WTC11 (cell line): Measurements from ENCODE around the gene ZCCHC24. TPM values are rescaled to one million over a fixed set of nuclear protein-coding genes. Genes with fewer than 3 reads are reported as not detected.

Experiments used
- ATAC-seq: fragments of 200-7000 bp; cut with Tn5 transposase; 2 replicates; pipeline ENCODE4 v1.10.0; 2021; ENCODE audit warnings: mild to moderate bottlenecking, moderate library complexity
- CTCF ChIA-PET: fragments of 300-600 bp; sonication (Branson Sonifier 250); formaldehyde crosslinking; loops from one replicate; lab custom pipeline; 2021; ENCODE audit warnings: antibody characterized with exemption; lab: Charles Lee
- POLR2A ChIA-PET: fragments of 350-600 bp; sonication (Branson Sonifier 250); formaldehyde crosslinking; loops from one replicate; lab custom pipeline; 2021; ENCODE audit warnings: antibody characterized with exemption; lab: Charles Lee
- DNase-seq: peaks from one replicate; pipeline ENCODE4 v3.0.0; 2021; ENCODE audit warnings: low spot score
- H3K27ac Mint-ChIP-seq: 2 replicates; pipeline ENCODE4 v1.8.0; 2021; ENCODE audit warnings: mixed read lengths
- H3K27me3 Mint-ChIP-seq: 2 replicates; pipeline ENCODE4 v1.8.0; 2021; ENCODE audit warnings: low read depth, mild to moderate bottlenecking, moderate library complexity, mixed read lengths
- H3K36me3 Mint-ChIP-seq: 2 replicates; pipeline ENCODE4 v1.8.0; 2021; ENCODE audit warnings: mixed read lengths
- H3K4me1 Mint-ChIP-seq: 2 replicates; pipeline ENCODE4 v1.8.0; 2022; ENCODE audit warnings: mixed read lengths
- H3K4me3 Mint-ChIP-seq: 2 replicates; pipeline ENCODE4 v1.8.0; 2021; ENCODE audit warnings: mild to moderate bottlenecking, moderate library complexity, mixed read lengths
- H3K9me3 Mint-ChIP-seq: 2 replicates; pipeline ENCODE4 v1.8.0; 2021; ENCODE audit warnings: mixed read lengths
- EMX1 ChIP-seq: fragments of 250-450 bp; sonication (Bioruptor Pico); IDR thresholded peaks from 2 replicates; pipeline ENCODE4 v1.8.0; 2021; ENCODE audit warnings: mild to moderate bottlenecking
- ESRRA ChIP-seq: sonication (generic); formaldehyde crosslinking; IDR thresholded peaks from 2 replicates; pipeline ENCODE4 v1.8.1; 2022; ENCODE audit warnings: mild to moderate bottlenecking, missing genetic modification reagents, borderline replicate concordance
- FOXP1 ChIP-seq: sonication (generic); formaldehyde crosslinking; IDR thresholded peaks from 2 replicates; pipeline ENCODE4 v1.8.0; 2022; ENCODE audit warnings: missing genetic modification reagents, mild to moderate bottlenecking, moderate library complexity, borderline replicate concordance
- IRF2 ChIP-seq: sonication (generic); formaldehyde crosslinking; IDR thresholded peaks from 2 replicates; pipeline ENCODE4 v1.8.0; 2022; ENCODE audit warnings: low read depth, missing genetic modification reagents, borderline replicate concordance
- JAZF1 ChIP-seq: fragments of 250-450 bp; sonication (Bioruptor Pico); IDR thresholded peaks from 2 replicates; pipeline ENCODE4 v1.9.0; 2021; ENCODE audit warnings: moderate library complexity, mild to moderate bottlenecking, inconsistent platforms
- JUN ChIP-seq: sonication (generic); formaldehyde crosslinking; IDR thresholded peaks from 2 replicates; pipeline ENCODE4 v1.8.0; 2023; ENCODE audit warnings: mild to moderate bottlenecking, missing genetic modification reagents
- MXD4 ChIP-seq: fragments of 250-450 bp; sonication (Bioruptor Pico); IDR thresholded peaks from 2 replicates; pipeline ENCODE4 v1.8.0; 2021; ENCODE audit warnings: mild to moderate bottlenecking, moderate library complexity, borderline replicate concordance
- NFATC4 ChIP-seq: fragments of 250-450 bp; sonication (Bioruptor Pico); IDR thresholded peaks from 2 replicates; pipeline ENCODE4 v1.9.0; 2021; ENCODE audit warnings: mild to moderate bottlenecking
- NFE2L1 ChIP-seq: sonication (generic); formaldehyde crosslinking; IDR thresholded peaks from 2 replicates; pipeline ENCODE4 v1.8.1; 2023; ENCODE audit warnings: missing genetic modification reagents
- NFYB ChIP-seq: sonication (generic); formaldehyde crosslinking; conservative IDR thresholded peaks from 2 replicates; pipeline ENCODE4 v1.8.0; 2022; ENCODE audit warnings: low read depth, missing genetic modification reagents
- NR1H2 ChIP-seq: sonication (generic); formaldehyde crosslinking; IDR thresholded peaks from 2 replicates; pipeline ENCODE4 v1.9.0; 2021; ENCODE audit warnings: mild to moderate bottlenecking, moderate library complexity, missing genetic modification reagents
- NR3C1 ChIP-seq: sonication (generic); formaldehyde crosslinking; conservative IDR thresholded peaks from 2 replicates; pipeline ENCODE4 v1.8.1; 2023; ENCODE audit warnings: low read depth, mild to moderate bottlenecking, missing genetic modification reagents
- RELA ChIP-seq: sonication (generic); formaldehyde crosslinking; IDR thresholded peaks from 2 replicates; pipeline ENCODE4 v1.8.1; 2022; ENCODE audit warnings: missing genetic modification reagents, mild to moderate bottlenecking, borderline replicate concordance
- SMAD3 ChIP-seq: sonication (generic); formaldehyde crosslinking; IDR thresholded peaks from 2 replicates; pipeline ENCODE4 v1.8.0; 2022; ENCODE audit warnings: missing genetic modification reagents, mild to moderate bottlenecking, borderline replicate concordance
- SOX15 ChIP-seq: fragments of 250-450 bp; sonication (Bioruptor Pico); IDR thresholded peaks from 2 replicates; pipeline ENCODE4 v1.9.0; 2021; ENCODE audit warnings: mild to moderate bottlenecking
- TCF7 ChIP-seq: sonication (generic); formaldehyde crosslinking; IDR thresholded peaks from 2 replicates; pipeline ENCODE4 v1.8.0; 2022; ENCODE audit warnings: mild to moderate bottlenecking, low read depth, missing genetic modification reagents, moderate library complexity
- TEAD1 ChIP-seq: sonication (generic); formaldehyde crosslinking; IDR thresholded peaks from 2 replicates; pipeline ENCODE4 v1.8.0; 2022; ENCODE audit warnings: mild to moderate bottlenecking, missing genetic modification reagents
- TEAD4 ChIP-seq: sonication (generic); formaldehyde crosslinking; IDR thresholded peaks from 2 replicates; pipeline ENCODE4 v1.8.0; 2022; ENCODE audit warnings: mild to moderate bottlenecking, missing genetic modification reagents
- ZNF219 ChIP-seq: sonication (generic); formaldehyde crosslinking; IDR thresholded peaks from 2 replicates; pipeline ENCODE4 v1.8.0; 2023; ENCODE audit warnings: missing genetic modification reagents, mild to moderate bottlenecking, borderline replicate concordance
- ZNF263 ChIP-seq: sonication (generic); formaldehyde crosslinking; IDR thresholded peaks from 2 replicates; pipeline ENCODE4 v1.8.1; 2022; ENCODE audit warnings: low read depth, mild to moderate bottlenecking, moderate library complexity, missing genetic modification reagents
- ZNF671 ChIP-seq: fragments of 250-450 bp; sonication (Bioruptor Pico); IDR thresholded peaks from 2 replicates; pipeline ENCODE4 v1.8.0; 2021; ENCODE audit warnings: mild to moderate bottlenecking
- total RNA-seq: library from RNA; stranded (reverse); gene quantifications from 3 replicates; pipeline ENCODE4 v1.2.3, GENCODE V29; 2021
- TF ChIP-seq, protein P1 (sequence below): sonication (generic); formaldehyde crosslinking; IDR thresholded peaks from 2 replicates; pipeline ENCODE4 v1.8.1; 2022; ENCODE audit warnings: mild to moderate bottlenecking, moderate library complexity, missing genetic modification reagents
- TF ChIP-seq, protein P2 (sequence below): sonication (generic); formaldehyde crosslinking; IDR thresholded peaks from 2 replicates; pipeline ENCODE4 v1.8.1; 2023; ENCODE audit warnings: mild to moderate bottlenecking, moderate library complexity, missing genetic modification reagents
- TF ChIP-seq, protein P3 (sequence below): sonication (generic); formaldehyde crosslinking; IDR thresholded peaks from 2 replicates; pipeline ENCODE4 v1.8.0; 2022; ENCODE audit warnings: mild to moderate bottlenecking, missing genetic modification reagents
- TF ChIP-seq, protein P4 (sequence below): sonication (generic); formaldehyde crosslinking; IDR thresholded peaks from 2 replicates; pipeline ENCODE4 v1.8.1; 2023; ENCODE audit warnings: mild to moderate bottlenecking, missing genetic modification reagents
- TF ChIP-seq, protein P5 (sequence below): sonication (generic); formaldehyde crosslinking; IDR thresholded peaks from 2 replicates; pipeline ENCODE4 v1.8.1; 2022; ENCODE audit warnings: low read depth, mild to moderate bottlenecking, moderate library complexity, missing genetic modification reagents, borderline replicate concordance
- TF ChIP-seq, protein P6 (sequence below): sonication (generic); formaldehyde crosslinking; IDR thresholded peaks from 2 replicates; pipeline ENCODE4 v1.8.1; 2023; ENCODE audit warnings: mild to moderate bottlenecking, missing genetic modification reagents
- TF ChIP-seq, protein P7 (sequence below): sonication (generic); formaldehyde crosslinking; conservative IDR thresholded peaks from 2 replicates; pipeline ENCODE4 v1.8.1; 2022; ENCODE audit warnings: mild to moderate bottlenecking, missing genetic modification reagents

Gene ZCCHC24
- total RNA-seq, 1 experiment from 2014 or later = 7.7 TPM

DNA sequence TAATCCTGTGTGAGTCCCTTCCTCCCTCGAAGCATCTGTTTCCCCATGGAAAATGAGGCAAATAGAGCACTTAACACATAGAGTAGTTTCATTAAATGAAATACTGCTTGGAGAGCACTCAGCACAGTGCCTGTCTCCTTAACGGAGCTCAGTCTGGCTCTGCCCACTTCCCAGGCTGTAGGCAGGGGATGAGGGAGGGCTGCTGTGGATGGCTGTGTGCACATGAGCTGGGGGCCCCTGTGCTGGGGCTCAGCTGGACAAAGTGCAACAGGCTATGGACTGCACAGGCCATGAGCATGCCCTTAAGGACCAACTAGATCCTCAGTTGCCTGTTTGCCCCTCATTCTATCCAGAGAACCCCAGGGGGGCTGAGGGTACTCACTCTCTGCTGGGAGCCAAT lies 14.5 kb downstream of the ZCCHC24 start:
- CTCF ChIA-PET = interaction anchor here (1.1 kb wide), 2 partner anchors 57 to 83 kb away, joined by 3 read pairs; no protein-coding TSS in a partner anchor
- no peak overlapping the region for H3K27ac Mint-ChIP-seq

DNA sequence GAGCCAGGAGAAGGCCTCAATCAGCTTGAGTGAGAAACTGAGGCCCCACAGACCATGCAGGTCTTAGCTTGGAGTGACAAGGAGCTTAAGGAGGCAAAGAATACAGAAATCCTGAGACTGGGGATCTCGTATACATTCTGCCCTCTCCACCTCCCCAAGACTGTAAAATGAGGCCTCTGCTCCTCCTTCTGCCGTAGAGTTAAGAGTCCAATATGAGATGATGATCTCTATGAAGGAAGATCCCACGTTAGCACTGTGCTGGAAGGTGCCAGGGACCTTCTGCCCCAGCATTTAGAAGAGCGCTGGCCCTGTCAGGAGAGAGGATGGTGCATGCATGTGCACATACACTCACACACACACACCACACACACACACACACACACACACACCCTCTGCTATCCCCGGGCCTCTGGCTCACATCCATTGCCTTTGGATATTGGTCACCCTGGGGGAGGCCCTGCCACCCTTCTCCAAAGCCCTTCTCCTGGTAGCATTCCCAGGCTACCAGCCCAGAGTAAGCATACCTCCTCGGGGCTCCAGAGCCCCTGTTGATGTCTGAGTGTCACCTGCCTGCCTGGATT lies 15.0 kb downstream of the ZCCHC24 start:
- Mint-ChIP-seq H3K27me3 (no peaks in the 10 kb centered on the region), H3K4me3 (no peak overlapping the region), H3K27ac (no peak overlapping the region), H3K36me3 (no peaks in the 10 kb centered on the region), H3K9me3 (peaks cover 5% of the 10 kb centered on the region; the same call in 1 of the 2 replicates), H3K4me1 (peaks cover 8% of the 10 kb centered on the region)
- no peak for ATAC-seq
- ChIA-PET POLR2A (no interaction called here), CTCF (interaction anchor here (0.6 to 1.1 kb wide), 2 partner anchors 37 to 83 kb away, joined by 3 read pairs; no protein-coding TSS in a partner anchor)
- no peak for DNase-seq
- TF ChIP-seq, protein P1, sequence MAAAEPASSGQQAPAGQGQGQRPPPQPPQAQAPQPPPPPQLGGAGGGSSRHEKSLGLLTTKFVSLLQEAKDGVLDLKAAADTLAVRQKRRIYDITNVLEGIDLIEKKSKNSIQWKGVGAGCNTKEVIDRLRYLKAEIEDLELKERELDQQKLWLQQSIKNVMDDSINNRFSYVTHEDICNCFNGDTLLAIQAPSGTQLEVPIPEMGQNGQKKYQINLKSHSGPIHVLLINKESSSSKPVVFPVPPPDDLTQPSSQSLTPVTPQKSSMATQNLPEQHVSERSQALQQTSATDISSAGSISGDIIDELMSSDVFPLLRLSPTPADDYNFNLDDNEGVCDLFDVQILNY (CRISPR knock-in tag) = no peak
- TF ChIP-seq TEAD4 (CRISPR knock-in tag) (no peak), EMX1 (CRISPR knock-in tag) (no peak), NFE2L1 (CRISPR knock-in tag) (no peak), TEAD1 (no peak), FOXP1 (CRISPR knock-in tag) (no peak), NR1H2 (no peak), IRF2 (CRISPR knock-in tag) (no peak), TCF7 (CRISPR knock-in tag) (no peak), ZNF219 (CRISPR knock-in tag) (no peak), JUN (CRISPR knock-in tag) (no peak), ESRRA (CRISPR knock-in tag) (no peak), MXD4 (no peak), ZNF263 (CRISPR knock-in tag) (no peak)
- TF ChIP-seq, protein P2, sequence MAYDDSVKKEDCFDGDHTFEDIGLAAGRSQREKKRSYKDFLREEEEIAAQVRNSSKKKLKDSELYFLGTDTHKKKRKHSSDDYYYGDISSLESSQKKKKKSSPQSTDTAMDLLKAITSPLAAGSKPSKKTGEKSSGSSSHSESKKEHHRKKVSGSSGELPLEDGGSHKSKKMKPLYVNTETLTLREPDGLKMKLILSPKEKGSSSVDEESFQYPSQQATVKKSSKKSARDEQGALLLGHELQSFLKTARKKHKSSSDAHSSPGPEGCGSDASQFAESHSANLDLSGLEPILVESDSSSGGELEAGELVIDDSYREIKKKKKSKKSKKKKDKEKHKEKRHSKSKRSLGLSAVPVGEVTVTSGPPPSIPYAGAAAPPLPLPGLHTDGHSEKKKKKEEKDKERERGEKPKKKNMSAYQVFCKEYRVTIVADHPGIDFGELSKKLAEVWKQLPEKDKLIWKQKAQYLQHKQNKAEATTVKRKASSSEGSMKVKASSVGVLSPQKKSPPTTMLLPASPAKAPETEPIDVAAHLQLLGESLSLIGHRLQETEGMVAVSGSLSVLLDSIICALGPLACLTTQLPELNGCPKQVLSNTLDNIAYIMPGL (CRISPR knock-in tag) = no peak
- TF ChIP-seq, protein P3, sequence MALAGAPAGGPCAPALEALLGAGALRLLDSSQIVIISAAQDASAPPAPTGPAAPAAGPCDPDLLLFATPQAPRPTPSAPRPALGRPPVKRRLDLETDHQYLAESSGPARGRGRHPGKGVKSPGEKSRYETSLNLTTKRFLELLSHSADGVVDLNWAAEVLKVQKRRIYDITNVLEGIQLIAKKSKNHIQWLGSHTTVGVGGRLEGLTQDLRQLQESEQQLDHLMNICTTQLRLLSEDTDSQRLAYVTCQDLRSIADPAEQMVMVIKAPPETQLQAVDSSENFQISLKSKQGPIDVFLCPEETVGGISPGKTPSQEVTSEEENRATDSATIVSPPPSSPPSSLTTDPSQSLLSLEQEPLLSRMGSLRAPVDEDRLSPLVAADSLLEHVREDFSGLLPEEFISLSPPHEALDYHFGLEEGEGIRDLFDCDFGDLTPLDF = no peak
- TF ChIP-seq, protein P4, sequence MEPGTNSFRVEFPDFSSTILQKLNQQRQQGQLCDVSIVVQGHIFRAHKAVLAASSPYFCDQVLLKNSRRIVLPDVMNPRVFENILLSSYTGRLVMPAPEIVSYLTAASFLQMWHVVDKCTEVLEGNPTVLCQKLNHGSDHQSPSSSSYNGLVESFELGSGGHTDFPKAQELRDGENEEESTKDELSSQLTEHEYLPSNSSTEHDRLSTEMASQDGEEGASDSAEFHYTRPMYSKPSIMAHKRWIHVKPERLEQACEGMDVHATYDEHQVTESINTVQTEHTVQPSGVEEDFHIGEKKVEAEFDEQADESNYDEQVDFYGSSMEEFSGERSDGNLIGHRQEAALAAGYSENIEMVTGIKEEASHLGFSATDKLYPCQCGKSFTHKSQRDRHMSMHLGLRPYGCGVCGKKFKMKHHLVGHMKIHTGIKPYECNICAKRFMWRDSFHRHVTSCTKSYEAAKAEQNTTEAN (CRISPR knock-in tag) = no peak
- TF ChIP-seq, protein P5, sequence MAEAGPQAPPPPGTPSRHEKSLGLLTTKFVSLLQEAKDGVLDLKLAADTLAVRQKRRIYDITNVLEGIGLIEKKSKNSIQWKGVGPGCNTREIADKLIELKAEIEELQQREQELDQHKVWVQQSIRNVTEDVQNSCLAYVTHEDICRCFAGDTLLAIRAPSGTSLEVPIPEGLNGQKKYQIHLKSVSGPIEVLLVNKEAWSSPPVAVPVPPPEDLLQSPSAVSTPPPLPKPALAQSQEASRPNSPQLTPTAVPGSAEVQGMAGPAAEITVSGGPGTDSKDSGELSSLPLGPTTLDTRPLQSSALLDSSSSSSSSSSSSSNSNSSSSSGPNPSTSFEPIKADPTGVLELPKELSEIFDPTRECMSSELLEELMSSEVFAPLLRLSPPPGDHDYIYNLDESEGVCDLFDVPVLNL (CRISPR knock-in tag) = no peak
- TF ChIP-seq, protein P6, sequence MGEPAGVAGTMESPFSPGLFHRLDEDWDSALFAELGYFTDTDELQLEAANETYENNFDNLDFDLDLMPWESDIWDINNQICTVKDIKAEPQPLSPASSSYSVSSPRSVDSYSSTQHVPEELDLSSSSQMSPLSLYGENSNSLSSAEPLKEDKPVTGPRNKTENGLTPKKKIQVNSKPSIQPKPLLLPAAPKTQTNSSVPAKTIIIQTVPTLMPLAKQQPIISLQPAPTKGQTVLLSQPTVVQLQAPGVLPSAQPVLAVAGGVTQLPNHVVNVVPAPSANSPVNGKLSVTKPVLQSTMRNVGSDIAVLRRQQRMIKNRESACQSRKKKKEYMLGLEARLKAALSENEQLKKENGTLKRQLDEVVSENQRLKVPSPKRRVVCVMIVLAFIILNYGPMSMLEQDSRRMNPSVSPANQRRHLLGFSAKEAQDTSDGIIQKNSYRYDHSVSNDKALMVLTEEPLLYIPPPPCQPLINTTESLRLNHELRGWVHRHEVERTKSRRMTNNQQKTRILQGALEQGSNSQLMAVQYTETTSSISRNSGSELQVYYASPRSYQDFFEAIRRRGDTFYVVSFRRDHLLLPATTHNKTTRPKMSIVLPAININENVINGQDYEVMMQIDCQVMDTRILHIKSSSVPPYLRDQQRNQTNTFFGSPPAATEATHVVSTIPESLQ (CRISPR knock-in tag) = no peak

More for the DNA sequence above, 14.5 kb downstream of the ZCCHC24 start:
- ATAC-seq (no peak), DNase-seq (no peak)
- Mint-ChIP-seq H3K4me3 (no peak overlapping the region), H3K4me1 (peaks cover 12% of the 10 kb centered on the region), H3K9me3 (peaks cover 5% of the 10 kb centered on the region; the same call in 1 of the 2 replicates), H3K36me3 (no peaks in the 10 kb centered on the region), H3K27me3 (no peaks in the 10 kb centered on the region)
- TF ChIP-seq JAZF1 (CRISPR knock-in tag) (no peak), SOX15 (CRISPR knock-in tag) (no peak), NR3C1 (CRISPR knock-in tag) (no peak), ZNF671 (no peak), RELA (no peak), NR1H2 (no peak), NFATC4 (CRISPR knock-in tag) (no peak), SMAD3 (CRISPR knock-in tag) (no peak), NFYB (CRISPR knock-in tag) (no peak)
- TF ChIP-seq, protein P3 = no peak
- TF ChIP-seq, protein P7, sequence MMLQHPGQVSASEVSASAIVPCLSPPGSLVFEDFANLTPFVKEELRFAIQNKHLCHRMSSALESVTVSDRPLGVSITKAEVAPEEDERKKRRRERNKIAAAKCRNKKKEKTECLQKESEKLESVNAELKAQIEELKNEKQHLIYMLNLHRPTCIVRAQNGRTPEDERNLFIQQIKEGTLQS (CRISPR knock-in tag) = no peak
- POLR2A ChIA-PET = no interaction called here
